Activated CD8-positive, alpha-beta memory T cell treated with anti-CD3 and anti-CD28 coated beads, Interleukin-2, amount 50 U/mL, for 48 hours (primary cell): ENCODE results near the gene SUPT4H1.

Experiments
- DNase-seq: peaks from one replicate; pipeline ENCODE4 v3.0.0-alpha.2; 2020

SUPT4H1 gene

DNA sequence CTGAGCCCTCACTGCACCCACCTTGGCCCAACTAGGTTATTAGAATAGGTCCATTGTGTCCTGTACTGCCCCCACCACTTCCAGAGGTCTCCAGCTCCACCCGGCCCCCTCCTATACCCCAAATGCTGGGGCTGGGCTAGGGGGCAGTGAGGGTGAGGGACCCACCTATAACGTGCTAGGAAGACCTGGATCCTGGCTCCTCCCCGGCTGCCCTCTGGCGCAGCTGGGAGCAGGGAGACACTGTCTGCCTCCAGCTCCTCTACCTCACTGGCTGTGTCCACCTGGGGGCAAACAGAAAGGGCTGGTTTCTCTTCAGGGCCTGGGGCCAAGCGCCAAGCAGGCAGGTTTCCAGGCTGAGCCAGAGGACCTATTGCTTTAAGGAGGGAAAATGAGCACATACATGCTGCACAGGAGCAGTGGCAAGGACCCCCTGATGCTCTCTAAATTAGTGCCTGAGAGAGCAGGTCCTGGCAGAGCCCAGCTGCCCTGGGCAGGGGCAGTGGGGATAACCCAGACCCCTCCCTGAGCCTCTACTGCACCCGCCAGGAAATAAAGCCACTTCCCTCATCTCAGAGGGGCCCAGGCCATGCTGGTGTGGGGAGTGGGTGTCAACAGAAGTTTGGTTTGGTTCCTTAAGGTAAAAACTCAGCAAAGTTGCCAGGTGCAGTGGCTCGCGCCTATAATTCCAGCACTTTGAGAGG lies 35.6 kb downstream of the SUPT4H1 start:
- DNase-seq, result no peak

DNA sequence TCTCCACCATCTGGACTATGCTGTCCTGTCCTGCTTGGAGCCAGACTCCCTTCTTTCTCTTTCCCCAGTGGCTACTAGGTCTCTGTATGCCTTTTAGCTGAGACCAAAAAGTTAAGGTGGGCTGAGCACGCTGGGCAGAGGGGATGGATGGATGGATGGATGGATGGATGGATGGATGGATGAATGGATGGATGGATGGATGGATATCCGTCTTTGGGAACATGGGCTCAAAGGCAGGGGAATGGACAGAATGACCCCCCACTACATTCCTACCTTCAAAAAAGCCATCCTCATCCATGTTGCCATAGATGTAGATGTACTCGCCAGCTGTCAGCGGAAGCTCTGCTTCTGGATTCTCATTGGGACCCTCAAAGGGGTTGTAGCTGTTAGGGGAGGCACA lies 36.3 kb downstream of the SUPT4H1 start:
- no peak for DNase-seq

GRCh38 chr17:58315281-58315711 lies 36.7 kb downstream of the SUPT4H1 start:
- no peak for DNase-seq

DNA sequence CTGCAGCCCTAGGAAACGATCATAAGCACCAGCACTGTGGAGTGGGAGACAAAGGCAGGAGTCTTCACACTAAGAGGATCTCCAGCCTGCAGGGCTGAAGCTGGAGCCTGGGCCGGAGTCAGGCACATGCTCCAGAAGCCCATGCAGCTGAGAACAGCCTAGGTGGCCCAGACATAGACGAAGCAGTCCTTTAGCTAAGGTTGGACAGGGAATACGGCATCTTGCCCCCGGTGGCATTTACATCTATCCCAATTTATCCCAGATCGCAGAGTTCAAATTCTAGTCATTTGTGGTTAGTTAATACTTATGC lies 37.3 kb downstream of the SUPT4H1 start:
- DNase-seq, result no peak

GRCh38 chr17:58313815-58314705 lies 37.9 kb downstream of the SUPT4H1 start:
- no peak for DNase-seq

DNA sequence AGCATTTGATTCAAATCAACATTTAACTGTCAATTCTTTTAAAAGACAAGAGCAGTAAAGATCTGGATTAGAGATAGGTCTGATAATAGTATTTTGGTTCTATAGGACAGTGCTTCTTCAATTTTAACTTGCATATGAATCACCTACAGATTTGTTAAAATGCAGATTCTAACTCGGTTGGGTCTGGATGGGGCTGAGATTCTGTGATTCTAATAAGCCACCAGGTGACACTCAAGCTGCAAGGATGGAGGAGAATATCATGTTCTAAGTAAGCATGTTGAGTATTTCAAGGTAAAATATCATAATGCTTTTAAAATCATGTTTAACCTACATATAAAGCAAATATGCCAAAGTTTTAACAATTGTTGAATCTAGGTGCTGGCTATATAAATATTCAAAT lies 39.2 kb downstream of the SUPT4H1 start:
- DNase-seq, result no peak

GRCh38 chr17:58312021-58312630 lies 39.9 kb downstream of the SUPT4H1 start:
- DNase-seq, result no peak

GRCh38 chr17:58311429-58311894 lies 40.5 kb downstream of the SUPT4H1 start:
- no peak for DNase-seq

GRCh38 chr17:58310511-58311428 lies 41.2 kb downstream of the SUPT4H1 start:
- peak; percentile 48 for DNase-seq

GRCh38 chr17:58309918-58310259 lies 42.1 kb downstream of the SUPT4H1 start:
- no peak for DNase-seq

- DNase-seq, result peak; percentile 43
These were observed 42.8 kb downstream of the SUPT4H1 start for GRCh38 chr17:58308985-58309917.

GRCh38 chr17:58308173-58308984 lies 43.6 kb downstream of the SUPT4H1 start:
- DNase-seq, result peak; percentile 51

- DNase-seq, result peak; percentile 43
These were observed 44.4 kb downstream of the SUPT4H1 start for GRCh38 chr17:58307468-58308172.

DNA sequence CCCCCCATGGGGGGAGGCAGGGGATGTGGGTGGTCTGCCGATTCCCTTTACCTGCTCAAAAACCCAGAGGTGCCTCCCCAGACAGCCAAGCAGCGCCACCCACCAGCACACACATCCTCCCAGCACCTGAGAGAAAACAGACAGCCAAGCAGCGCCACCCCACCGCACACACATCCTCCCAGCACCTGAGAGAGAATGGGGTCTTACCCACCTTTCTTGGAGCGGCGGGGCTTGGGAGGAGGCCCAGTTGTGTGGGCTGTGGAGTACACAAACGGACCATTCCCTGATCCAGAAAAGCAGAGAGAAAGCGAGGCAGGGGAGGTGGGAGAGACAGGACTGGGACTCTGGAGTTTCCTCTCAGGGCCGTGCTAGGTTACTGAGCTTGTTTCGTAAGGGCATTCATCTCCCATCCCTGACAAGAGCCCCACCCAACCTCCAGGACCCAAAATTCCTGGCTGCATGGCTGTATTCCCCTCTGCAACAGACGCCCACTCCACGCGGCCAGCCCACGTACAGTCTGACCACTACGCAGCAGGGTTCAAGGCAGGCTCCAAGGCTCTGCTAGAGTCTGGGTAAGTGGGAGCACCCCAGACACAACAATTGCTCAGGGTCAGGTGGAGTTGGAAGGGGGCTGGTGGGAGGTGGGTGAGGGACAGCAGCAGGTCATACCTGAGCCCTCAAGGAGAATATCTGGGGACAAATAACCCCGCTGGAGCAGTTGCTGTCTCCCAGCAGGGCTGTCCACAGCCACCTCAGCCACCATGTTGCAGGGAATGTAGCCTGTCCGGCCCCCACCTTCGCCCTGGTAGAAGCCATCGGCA lies 45.7 kb downstream of the SUPT4H1 start:
- DNase-seq, result peak; percentile 44

DNA sequence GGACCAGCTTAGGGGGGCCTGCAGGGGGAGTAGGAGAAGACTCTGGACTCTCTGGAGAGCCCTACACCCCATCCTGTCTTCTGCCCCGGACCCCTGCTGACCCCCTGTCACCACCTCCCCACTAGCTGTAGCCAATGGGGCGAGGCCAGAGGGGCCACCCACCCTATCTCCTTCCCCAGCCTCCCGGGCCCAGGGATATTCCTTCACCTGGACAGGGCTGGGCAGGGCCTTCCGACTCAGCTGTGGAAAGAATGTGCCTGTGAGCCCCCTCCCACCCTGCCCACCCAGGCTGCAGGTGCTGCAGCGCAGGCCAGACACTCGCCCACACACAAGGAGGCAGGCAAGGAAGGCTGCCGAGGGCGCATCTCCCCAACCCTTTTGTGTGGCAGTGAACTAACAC lies 46.4 kb downstream of the SUPT4H1 start:
- DNase-seq, result peak; percentile 38

- peak; percentile 49 for DNase-seq
These were observed 47.1 kb downstream of the SUPT4H1 start for GRCh38 chr17:58304750-58305486.

DNA sequence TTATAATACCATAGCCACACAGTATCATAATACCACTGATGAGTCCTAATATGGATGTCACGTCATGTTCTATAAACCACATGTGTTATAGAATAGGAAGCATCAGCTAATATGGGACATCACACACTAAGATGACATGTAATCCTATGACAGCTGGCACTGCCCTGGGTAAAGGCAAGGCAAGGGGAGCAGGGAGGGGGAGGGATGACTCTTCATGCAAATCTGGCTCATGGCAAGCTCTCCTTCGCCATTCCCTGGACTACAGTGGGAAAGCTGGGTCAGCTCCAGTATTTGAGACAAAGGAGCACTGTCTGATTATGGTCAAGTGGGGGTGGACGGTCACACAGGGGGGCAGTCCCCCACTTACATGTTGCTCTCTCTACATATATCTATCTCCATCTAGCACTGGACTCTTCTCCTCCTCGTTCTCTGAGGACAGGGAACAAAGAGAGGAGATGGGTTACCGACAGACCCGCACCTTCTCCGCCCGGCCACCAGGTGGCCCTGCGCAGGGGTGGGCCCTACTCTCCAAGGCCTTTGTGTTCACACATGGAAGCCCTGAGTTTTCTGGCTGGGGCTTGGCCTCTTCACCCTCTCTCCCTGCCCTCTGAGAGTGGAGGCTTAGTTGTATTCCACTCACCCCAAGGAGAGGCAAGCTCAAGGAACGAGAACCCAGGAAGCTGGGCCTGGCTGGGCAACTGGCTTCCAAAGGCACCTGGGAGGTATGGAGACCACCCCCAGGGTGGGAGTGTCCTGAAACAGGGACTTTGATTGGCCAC lies 47.8 kb downstream of the SUPT4H1 start:
- DNase-seq, result peak; percentile 82
